Fibroblast of lung (primary cell): ENCODE data around the gene PPP2R2D. TPM values are rescaled to one million over a fixed set of nuclear protein-coding genes. Genes with fewer than 3 reads are reported as not detected.

Experiments
- DNase-seq, 2 donors: peaks; one replicate each; pipeline versions ENCODE4 v3.0.0 to v3.0.0-alpha.2; 2010; ENCODE audit warnings: low read depth in 2 of 2
- H2AFZ ChIP-seq: 2 replicates; pipeline ENCODE4 v1.5.1; 2012; ENCODE audit warnings: low read length, control low read depth, inconsistent platforms
- H3K27ac ChIP-seq: 2 replicates; pipeline ENCODE4 v1.5.1; 2011; ENCODE audit warnings: low read length, control low read depth; ENCODE audit not compliant: insufficient read depth
- H3K27me3 ChIP-seq: 2 replicates; pipeline ENCODE4 v1.5.1; 2011; ENCODE audit warnings: mild to moderate bottlenecking, low read length; ENCODE audit not compliant: control insufficient read depth, insufficient read depth
- H3K36me3 ChIP-seq: 2 replicates; pipeline ENCODE4 v1.5.1; 2011; ENCODE audit warnings: low read length; ENCODE audit not compliant: control insufficient read depth, insufficient read depth
- H3K4me1 ChIP-seq: 2 replicates; pipeline ENCODE4 v1.5.1; 2011; ENCODE audit warnings: low read length; ENCODE audit not compliant: control insufficient read depth, insufficient read depth; ENCODE audit errors: extremely low read depth
- H3K4me2 ChIP-seq: 2 replicates; pipeline ENCODE4 v1.5.1; 2011; ENCODE audit warnings: low read length, control low read depth; ENCODE audit not compliant: insufficient read depth; ENCODE audit errors: extremely low read depth
- H3K4me3 ChIP-seq, 4 experiments: fragments of 200-600 bp in 1 of 4; sonication (generic) in 1 of 4; replicated peaks in 1 of 4; 2 replicates each; pipeline ENCODE4 v1.5.1; 2011 to 2016; ENCODE audit warnings: low read length in 4 of 4, low read depth in 3 of 4, mild to moderate bottlenecking in 3 of 4, control low read depth in 2 of 4, inconsistent platforms in 1 of 4, mixed read lengths in 1 of 4; ENCODE audit not compliant: insufficient read depth in 1 of 4; ENCODE audit errors: control extremely low read depth in 1 of 4
- H3K79me2 ChIP-seq: 2 replicates; pipeline ENCODE4 v1.5.1; 2012; ENCODE audit warnings: mild to moderate bottlenecking, low read length, inconsistent platforms; ENCODE audit not compliant: control insufficient read depth, insufficient read depth
- H3K9ac ChIP-seq: 2 replicates; pipeline ENCODE4 v1.5.1; 2011; ENCODE audit warnings: mild to moderate bottlenecking, low read length, control low read depth; ENCODE audit not compliant: insufficient read depth
- H3K9me3 ChIP-seq: 2 replicates; pipeline ENCODE4 v1.5.1; 2012; ENCODE audit warnings: low read depth, low read length; ENCODE audit not compliant: control insufficient read depth, insufficient read depth
- H4K20me1 ChIP-seq: 2 replicates; pipeline ENCODE4 v1.5.1; 2011; ENCODE audit warnings: low read length; ENCODE audit not compliant: control insufficient read depth, insufficient read depth; ENCODE audit errors: extremely low read depth
- EZH2 ChIP-seq: IDR thresholded peaks from 2 replicates; pipeline ENCODE4 v1.5.1; 2012; ENCODE audit warnings: low read length, control low read depth, mild to moderate bottlenecking; ENCODE audit errors: missing control alignments
- polyA plus RNA-seq, 2 donors: library from polyadenylated mRNA; depleted of rRNA in 1 of 2; stranded (reverse) in 1 of 2; unstranded in 1 of 2; fragments of >200 nt; gene quantifications; 2 replicates each; pipeline ENCODE4 v1.2.1, GENCODE V29; 2011 to 2012; ENCODE audit warnings: missing spikeins in 1 of 2
- total RNA-seq: library from RNA; depleted of rRNA; stranded (reverse); fragments of >200 nt; gene quantifications from 2 replicates; pipeline ENCODE4 v1.2.1, GENCODE V29; 2014
- TF ChIP-seq, protein P1 (sequence below), 2 donors: IDR thresholded peaks in 1 of 2; conservative IDR thresholded peaks in 1 of 2; 1 replicate in 1 of 2; 2 replicates in 1 of 2; pipeline ENCODE4 v1.5.1; 2011 to 2012; ENCODE audit warnings: low read length in 2 of 2, control low read depth in 1 of 2, inconsistent platforms in 1 of 2, low read depth in 1 of 2, mild to moderate bottlenecking in 1 of 2

Gene PPP2R2D
- total and polyA plus RNA-seq, 2 donors (not counting 1 experiment from before 2014, with no cell fraction given) = 23.3 to 25.4 TPM

DNA sequence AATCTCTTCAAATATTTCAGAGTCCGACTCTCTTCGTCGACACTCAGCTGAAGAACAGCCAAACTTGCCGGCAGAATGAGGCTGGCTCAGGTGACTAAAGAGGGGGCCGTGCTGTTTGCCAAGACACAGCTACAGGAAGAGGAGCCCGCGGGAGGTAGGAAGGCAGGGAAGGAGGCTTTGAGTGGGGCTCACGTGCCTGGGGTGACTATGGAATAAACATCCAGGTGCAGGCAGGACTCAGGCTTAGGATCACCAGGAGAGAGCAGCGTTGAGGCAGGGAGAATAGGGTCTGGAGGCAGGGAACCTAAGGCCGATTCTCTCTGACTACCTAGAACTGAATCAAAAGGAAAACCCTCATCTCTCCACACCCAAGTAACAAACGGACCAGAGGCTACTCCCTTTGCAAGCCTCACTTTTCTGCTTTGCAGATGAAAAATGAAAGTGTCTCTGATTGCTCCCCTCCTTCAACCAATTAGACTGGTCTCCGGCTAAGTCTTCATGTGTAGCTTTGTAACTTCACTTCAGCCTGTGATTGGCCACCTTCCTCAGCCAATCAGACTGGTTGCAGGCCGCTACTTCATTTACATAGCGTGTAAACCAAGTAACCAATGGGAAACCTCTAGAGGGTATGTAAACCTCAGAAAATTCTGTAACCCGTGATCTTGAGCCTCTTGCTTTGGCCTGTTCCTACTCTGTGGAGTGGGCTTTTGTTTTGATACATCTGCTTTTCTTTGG, 100.6 kb downstream of the PPP2R2D start:
- H2AFZ ChIP-seq = no peak overlapping the region
- TF ChIP-seq EZH2 = no peak
- TF ChIP-seq, protein P1, sequence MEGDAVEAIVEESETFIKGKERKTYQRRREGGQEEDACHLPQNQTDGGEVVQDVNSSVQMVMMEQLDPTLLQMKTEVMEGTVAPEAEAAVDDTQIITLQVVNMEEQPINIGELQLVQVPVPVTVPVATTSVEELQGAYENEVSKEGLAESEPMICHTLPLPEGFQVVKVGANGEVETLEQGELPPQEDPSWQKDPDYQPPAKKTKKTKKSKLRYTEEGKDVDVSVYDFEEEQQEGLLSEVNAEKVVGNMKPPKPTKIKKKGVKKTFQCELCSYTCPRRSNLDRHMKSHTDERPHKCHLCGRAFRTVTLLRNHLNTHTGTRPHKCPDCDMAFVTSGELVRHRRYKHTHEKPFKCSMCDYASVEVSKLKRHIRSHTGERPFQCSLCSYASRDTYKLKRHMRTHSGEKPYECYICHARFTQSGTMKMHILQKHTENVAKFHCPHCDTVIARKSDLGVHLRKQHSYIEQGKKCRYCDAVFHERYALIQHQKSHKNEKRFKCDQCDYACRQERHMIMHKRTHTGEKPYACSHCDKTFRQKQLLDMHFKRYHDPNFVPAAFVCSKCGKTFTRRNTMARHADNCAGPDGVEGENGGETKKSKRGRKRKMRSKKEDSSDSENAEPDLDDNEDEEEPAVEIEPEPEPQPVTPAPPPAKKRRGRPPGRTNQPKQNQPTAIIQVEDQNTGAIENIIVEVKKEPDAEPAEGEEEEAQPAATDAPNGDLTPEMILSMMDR (conservative IDR thresholded peaks at IDR 0.05 in 1 of 2, IDR thresholded peaks at IDR 0.05 in 1 of 2; ENCODE audit: low read depth in 1 of 2, low read length in 2 of 2) = peak in 1 of 2 donors; percentile 9
- no peaks in the 10 kb centered on the region for H3K79me2 ChIP-seq
- H3K9ac ChIP-seq = no peak overlapping the region
- DNase-seq = peak; percentile 43 to 44
- no peak overlapping the region for H3K27ac ChIP-seq
- no peak overlapping the region for H3K4me2 ChIP-seq
- H3K4me1 ChIP-seq = peaks cover 4% of the 10 kb centered on the region
- no peaks in the 10 kb centered on the region for H3K9me3 ChIP-seq
- H4K20me1 ChIP-seq = no peaks in the 10 kb centered on the region
- H3K4me3 ChIP-seq = no peak overlapping the region
- no peaks in the 10 kb centered on the region for H3K27me3 ChIP-seq
- H3K36me3 ChIP-seq = no peaks in the 10 kb centered on the region

DNA sequence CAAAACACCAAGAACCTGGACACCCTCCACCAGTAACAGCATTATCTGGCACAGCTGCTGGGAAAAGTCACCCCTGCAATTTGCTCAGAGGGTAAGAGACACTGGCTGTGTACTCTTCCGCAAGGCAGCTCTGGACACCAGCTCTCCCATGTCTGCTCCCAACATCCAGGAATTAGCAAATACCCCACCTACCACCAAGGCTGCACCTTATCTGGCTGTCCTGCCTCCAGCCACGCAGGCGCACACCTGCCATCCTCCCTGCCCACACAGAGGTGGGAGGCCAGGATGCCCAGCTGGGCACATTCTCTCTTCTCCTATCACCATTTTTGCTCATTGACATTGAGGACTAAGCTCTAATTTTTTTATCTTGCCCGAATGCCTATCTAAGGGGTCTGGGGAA, 101.2 kb downstream of the PPP2R2D start:
- no peak overlapping the region for H3K4me3 ChIP-seq
- no peak overlapping the region for H3K9ac ChIP-seq
- no peak overlapping the region for H3K4me2 ChIP-seq
- no peaks in the 10 kb centered on the region for H3K79me2 ChIP-seq
- no peak for DNase-seq
- no peaks in the 10 kb centered on the region for H3K9me3 ChIP-seq
- H3K27me3 ChIP-seq = no peaks in the 10 kb centered on the region
- peaks cover 4% of the 10 kb centered on the region for H3K4me1 ChIP-seq
- no peak overlapping the region for H2AFZ ChIP-seq
- TF ChIP-seq EZH2 = no peak
- TF ChIP-seq, protein P1 (conservative IDR thresholded peaks at IDR 0.05 in 1 of 2, IDR thresholded peaks at IDR 0.05 in 1 of 2; ENCODE audit: low read depth in 1 of 2, low read length in 2 of 2) = no peak
- H4K20me1 ChIP-seq = no peaks in the 10 kb centered on the region
- H3K27ac ChIP-seq = no peak overlapping the region
- no peaks in the 10 kb centered on the region for H3K36me3 ChIP-seq

DNA sequence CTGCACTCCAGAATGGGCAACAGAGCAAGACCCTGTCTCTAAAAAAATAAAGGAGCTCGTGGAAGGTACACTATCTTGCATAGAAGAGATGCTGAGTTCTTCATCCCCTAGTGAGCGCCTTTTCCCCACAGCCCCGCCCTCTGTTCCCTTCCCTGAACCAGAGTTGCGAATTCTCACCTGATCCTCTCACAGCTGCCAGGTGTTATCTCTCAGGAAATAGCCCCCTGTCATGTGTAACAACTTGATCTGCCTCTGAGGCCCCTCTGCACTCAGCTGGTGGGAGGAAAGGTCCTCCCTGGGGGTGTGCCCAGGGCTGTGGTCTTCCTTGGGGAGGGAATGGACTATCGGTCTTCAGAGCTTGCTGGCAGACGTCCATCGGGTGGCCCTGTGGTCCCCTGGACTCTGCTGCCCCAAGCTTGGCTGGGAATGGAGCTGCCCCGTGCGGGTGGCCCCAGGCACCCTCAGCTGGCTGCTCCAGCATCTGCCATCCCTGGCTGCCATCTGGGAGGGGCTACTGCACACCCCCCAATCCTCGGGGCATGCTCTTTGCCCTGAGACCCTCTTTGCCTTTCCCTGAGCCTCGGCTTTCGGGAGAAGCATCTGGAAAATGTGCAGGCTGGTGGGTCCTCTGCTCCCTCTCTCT, 102.6 kb downstream of the PPP2R2D start:
- no peak for TF ChIP-seq EZH2
- TF ChIP-seq, protein P1 (conservative IDR thresholded peaks at IDR 0.05 in 1 of 2, IDR thresholded peaks at IDR 0.05 in 1 of 2; ENCODE audit: low read depth in 1 of 2, low read length in 2 of 2) = no peak
- Histone ChIP-seq H3K27me3 (no peaks in the 10 kb centered on the region), H3K9ac (no peak overlapping the region), H3K36me3 (no peaks in the 10 kb centered on the region), H3K9me3 (no peaks in the 10 kb centered on the region), H3K4me1 (no peaks in the 10 kb centered on the region), H3K79me2 (no peaks in the 10 kb centered on the region), H4K20me1 (no peaks in the 10 kb centered on the region), H3K4me3 (no peak overlapping the region), H3K27ac (no peak overlapping the region), H3K4me2 (no peak overlapping the region), H2AFZ (no peak overlapping the region)
- DNase-seq = no peak
